Adipose tissue (tissue), 3 donors: ENCODE measurements around the gene XKR7. TPM values are rescaled to one million over a fixed set of nuclear protein-coding genes. Genes with fewer than 3 reads are reported as not detected.

Source experiments
- H3K27ac ChIP-seq: one replicate; pipeline ENCODE4 v1.5.1; 2013; ENCODE audit warnings: low read depth, low read length
- WGBS, 3 donors: extraction: QIAGEN DNeasy Blood & Tissue Kit; methylation state at CpG; one replicate each; pipeline ENCODE4 v1.1.7; 2013; 5-methylcytosine and 5-hydroxymethylcytosine counted together
- polyA plus RNA-seq, 3 donors: library from polyadenylated mRNA; stranded (reverse); fragments of 200-250 nt; gene quantifications; one replicate each; pipeline ENCODE4 v1.2.3, GENCODE V29; 2013
- donor health status: healthy with polysubstance abuse.
- donor health status: Bipolar disorder and iron deficiency.
- donor health status: healthy.

Gene XKR7
- polyA plus RNA-seq, 3 donors = under 0.01 to 0.15 TPM; not detected in 1

- H3K27ac ChIP-seq = no peak overlapping the region
- 12 to 21% (median 13%) methylated on average over 21 of the region's 22 CpGs for WGBS, 3 donors
These were observed 84.9 kb downstream of the XKR7 start for GRCh38 chr20:32052778-32053362.

Other genes with a start within 250 kb of the XKR7 start
- gene BCL2L1, start 245.3 kb upstream of the XKR7 start, polyA plus RNA-seq = 10 to 100 TPM; 30.8 to 64.4 (median 63.7) TPM
- under 1 TPM; 0.33 to 0.90 (median 0.56) TPM for gene TPX2, start 228.9 kb upstream of the XKR7 start, polyA plus RNA-seq
- 10 to 100 TPM in 1 of 3 donors, under 1 TPM in 1, not detected in 1; 0.04 to 13.3 TPM for gene MYLK2, start 148.8 kb upstream of the XKR7 start, polyA plus RNA-seq
- 1 to 10 TPM in 1 of 3 donors, under 1 TPM in 2; 0.16 to 2.6 (median 0.22) TPM for gene FOXS1, start 122.5 kb upstream of the XKR7 start, polyA plus RNA-seq
- 1 to 10 TPM; 1.1 to 1.5 (median 1.5) TPM for gene DUSP15, start 97.6 kb upstream of the XKR7 start, polyA plus RNA-seq
- gene TTLL9, start 97.5 kb upstream of the XKR7 start, polyA plus RNA-seq = under 1 TPM in 2 of 3 donors, not detected in 1; 0.06 to 0.26 TPM
- gene PDRG1, start 16.1 kb upstream of the XKR7 start, polyA plus RNA-seq = 1 to 10 TPM; 7.7 to 8.1 (median 7.9) TPM
- 10 to 100 TPM in 2 of 3 donors, 1 to 10 TPM in 1; 1.8 to 16.0 (median 11.2) TPM for gene CCM2L, start 42.3 kb downstream of the XKR7 start, polyA plus RNA-seq
- 10 to 100 TPM in 2 of 3 donors, 1 to 10 TPM in 1; 2.9 to 30.9 (median 26.2) TPM for gene HCK, start 84.1 kb downstream of the XKR7 start, polyA plus RNA-seq
- gene TM9SF4, start 141.6 kb downstream of the XKR7 start, polyA plus RNA-seq = 10 to 100 TPM; 13.7 to 25.9 (median 19.2) TPM
- 1 to 10 TPM; 2.5 to 4.7 (median 4.2) TPM for gene PLAGL2, start 239.6 kb downstream of the XKR7 start, polyA plus RNA-seq
- 10 to 100 TPM; 10.6 to 19.5 (median 18.8) TPM for gene POFUT1, start 239.7 kb downstream of the XKR7 start, polyA plus RNA-seq